PC-3 (cell line): ENCODE data around the gene DPEP1. TPM values are rescaled to one million over a fixed set of nuclear protein-coding genes. Genes with fewer than 3 reads are reported as not detected.
"Not testable (repeated sequence)": the region's sequence is repeated elsewhere in the genome, so short reads cannot be mapped to it uniquely, and the experiment has no call there.

Experiments used
- ATAC-seq: fragments of 200-7000 bp; cut with Tn5 transposase; 2 replicates; pipeline ENCODE4 v1.9.1; 2020; ENCODE audit warnings: mild to moderate bottlenecking, moderate library complexity
- BruUV-seq: library from RNA; stranded (reverse); fragments of 400-500 nt; replicated peaks from 2 replicates; lab custom pipeline; 2021; lab: Mats Ljungman, UMichigan
- CTCF ChIA-PET: fragments of 300-600 bp; sonication (Branson Sonifier 250); formaldehyde crosslinking; loops from one replicate; lab custom pipeline; 2022; ENCODE audit warnings: antibody characterized with exemption; lab: Charles Lee
- POLR2A ChIA-PET: fragments of 300-600 bp; sonication (Branson Sonifier 250); formaldehyde crosslinking; loops from one replicate; lab custom pipeline; 2022; ENCODE audit warnings: antibody characterized with exemption; ENCODE audit not compliant: unreplicated experiment; lab: Charles Lee
- DNase-seq: peaks from one replicate; pipeline ENCODE4 v3.0.0-alpha.2; 2015
- H2AFZ ChIP-seq: fragments of 300-600 bp; sonication (generic); 2 replicates; pipeline ENCODE4 v1.6.0; 2016; ENCODE audit warnings: antibody characterized with exemption, low read length
- H3F3A ChIP-seq: fragments of 300-600 bp; sonication (generic); one replicate; pipeline ENCODE4 v1.6.0; 2017; ENCODE audit warnings: antibody characterized with exemption, low read length, control low read depth, mild to moderate bottlenecking; ENCODE audit not compliant: unreplicated experiment
- H3K27ac ChIP-seq: fragments of 300-600 bp; sonication (generic); 2 replicates; pipeline ENCODE4 v1.5.1; 2016; ENCODE audit warnings: mild to moderate bottlenecking, low read length
- H3K27me3 ChIP-seq: fragments of 300-600 bp; sonication (generic); 2 replicates; pipeline ENCODE4 v1.6.1; 2016; ENCODE audit warnings: low read length, mixed read lengths
- H3K36me3 ChIP-seq: fragments of 300-600 bp; sonication (generic); 2 replicates; pipeline ENCODE4 v1.6.1; 2016; ENCODE audit warnings: low read depth, mixed run types, low read length, mixed read lengths
- H3K4me1 ChIP-seq: fragments of 300-600 bp; sonication (generic); 2 replicates; pipeline ENCODE4 v1.5.1; 2016; ENCODE audit warnings: low read length; ENCODE audit not compliant: insufficient read depth
- H3K4me2 ChIP-seq: fragments of 300-600 bp; sonication (generic); 2 replicates; pipeline ENCODE4 v1.6.0; 2016; ENCODE audit warnings: low read length
- H3K4me3 ChIP-seq: fragments of 300-600 bp; sonication (generic); 2 replicates; pipeline ENCODE4 v1.5.1; 2016; ENCODE audit warnings: mild to moderate bottlenecking, low read length, mixed read lengths
- H3K79me2 ChIP-seq: fragments of 300-600 bp; sonication (generic); 2 replicates; pipeline ENCODE4 v1.6.1; 2017; ENCODE audit warnings: low read length, mixed read lengths
- H3K9ac ChIP-seq: fragments of 300-600 bp; sonication (generic); 2 replicates; pipeline ENCODE4 v1.6.0; 2016; ENCODE audit warnings: mild to moderate bottlenecking, low read length
- H3K9me2 ChIP-seq: fragments of 300-600 bp; sonication (generic); replicated peaks from 2 replicates; pipeline ENCODE4 v1.6.1; 2016; ENCODE audit warnings: mixed run types, low read length, mixed read lengths
- H3K9me3 ChIP-seq: fragments of 300-600 bp; sonication (generic); 2 replicates; pipeline ENCODE4 v1.6.1; 2016; ENCODE audit warnings: low read length, mixed read lengths
- H4K20me1 ChIP-seq: fragments of 300-600 bp; sonication (generic); 2 replicates; pipeline ENCODE4 v1.6.1; 2016; ENCODE audit warnings: low read length, mixed read lengths
- EZH2 ChIP-seq: fragments of 300-600 bp; sonication (generic); IDR thresholded peaks from one replicate; pipeline ENCODE4 v1.6.1; 2017; ENCODE audit warnings: antibody characterized with exemption, mild to moderate bottlenecking, low read length; ENCODE audit not compliant: unreplicated experiment
- EZH2phosphoT487 ChIP-seq: fragments of 300-600 bp; sonication (generic); IDR thresholded peaks from 2 replicates; pipeline ENCODE4 v1.6.1; 2018; ENCODE audit warnings: mild to moderate bottlenecking, antibody characterized with exemption, low read length, borderline replicate concordance
- intact Hi-C: fragments of 100-400 bp; cut with micrococcal nuclease; formaldehyde crosslinking; loops from 2 replicates; pipeline ENCODE4 v1.9.0; 2023
- total RNA-seq: library from RNA; depleted of rRNA; stranded (reverse); fragments of >200 nt; gene quantifications from 2 replicates; pipeline ENCODE4 v1.2.3, GENCODE V29; 2014
- TF ChIP-seq, protein P1 (sequence below): fragments of 300-600 bp; sonication (generic); conservative IDR thresholded peaks from 2 replicates; pipeline ENCODE4 v1.5.1; 2017; ENCODE audit warnings: antibody characterized with exemption, low read depth, mild to moderate bottlenecking, low read length

Gene DPEP1
- total RNA-seq, 1 experiment from 2014 or later = not detected

DNA sequence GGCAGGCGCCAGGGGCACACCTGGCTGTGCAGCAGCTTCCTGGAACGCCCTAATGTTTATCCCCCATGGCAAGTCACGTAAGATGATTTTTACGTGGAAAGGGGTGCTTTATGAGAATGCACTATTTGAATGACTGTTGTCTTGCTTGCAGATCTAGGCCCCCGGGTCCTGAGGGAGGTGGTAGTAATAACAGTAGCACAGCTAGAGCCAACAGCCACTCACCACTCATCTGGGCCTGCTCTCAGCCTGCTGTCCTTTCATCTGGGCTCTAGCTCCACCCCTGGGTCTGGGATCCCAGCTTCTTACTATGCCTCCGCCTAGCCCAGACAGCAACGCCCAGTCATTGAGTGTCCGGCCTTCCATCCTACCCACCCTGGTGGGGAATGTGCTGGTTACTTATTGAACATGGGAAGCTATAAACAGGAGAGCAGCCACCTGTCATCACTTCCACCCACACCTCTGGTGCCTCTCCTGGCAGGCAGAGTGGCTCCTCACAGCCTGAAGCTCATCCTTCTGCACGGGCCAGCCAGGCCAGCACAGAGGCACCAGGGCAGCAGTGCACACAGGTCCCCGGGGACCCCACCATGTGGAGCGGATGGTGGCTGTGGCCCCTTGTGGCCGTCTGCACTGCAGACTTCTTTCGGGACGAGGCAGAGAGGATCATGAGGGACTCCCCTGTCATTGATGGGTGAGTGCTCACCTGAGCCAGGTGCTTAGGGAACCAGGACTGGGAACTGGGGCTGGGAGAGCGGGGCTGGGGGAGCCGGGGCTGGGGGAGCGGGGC is 16.6 kb downstream of the DPEP1 start:
- H3K36me3 ChIP-seq = no peaks in the 10 kb centered on the region
- peaks cover 16% of the 10 kb centered on the region for H3K4me1 ChIP-seq
- H3K4me2 ChIP-seq = no peak overlapping the region
- H3K9ac ChIP-seq = no peak overlapping the region
- H3K79me2 ChIP-seq = no peaks in the 10 kb centered on the region
- no peaks in the 10 kb centered on the region for H3K9me2 ChIP-seq
- peaks cover 3% of the 10 kb centered on the region; the same call in 1 of the 2 replicates for H3K27me3 ChIP-seq
- no peak overlapping the region for H2AFZ ChIP-seq
- no peak for ATAC-seq
- no peak for DNase-seq
- ChIA-PET POLR2A (no interaction called here), CTCF (no interaction called here)
- no TSS peak for BruUV-seq
- intact Hi-C loops = no loop called here
- no peak overlapping the region for H3K27ac ChIP-seq
- no peaks in the 10 kb centered on the region for H4K20me1 ChIP-seq
- H3K9me3 ChIP-seq = no peaks in the 10 kb centered on the region
- H3K4me3 ChIP-seq = no peak overlapping the region
- no peaks in the 10 kb centered on the region for H3F3A ChIP-seq
- no peak for TF ChIP-seq EZH2phosphoT487
- no peak for TF ChIP-seq EZH2
- TF ChIP-seq, protein P1, sequence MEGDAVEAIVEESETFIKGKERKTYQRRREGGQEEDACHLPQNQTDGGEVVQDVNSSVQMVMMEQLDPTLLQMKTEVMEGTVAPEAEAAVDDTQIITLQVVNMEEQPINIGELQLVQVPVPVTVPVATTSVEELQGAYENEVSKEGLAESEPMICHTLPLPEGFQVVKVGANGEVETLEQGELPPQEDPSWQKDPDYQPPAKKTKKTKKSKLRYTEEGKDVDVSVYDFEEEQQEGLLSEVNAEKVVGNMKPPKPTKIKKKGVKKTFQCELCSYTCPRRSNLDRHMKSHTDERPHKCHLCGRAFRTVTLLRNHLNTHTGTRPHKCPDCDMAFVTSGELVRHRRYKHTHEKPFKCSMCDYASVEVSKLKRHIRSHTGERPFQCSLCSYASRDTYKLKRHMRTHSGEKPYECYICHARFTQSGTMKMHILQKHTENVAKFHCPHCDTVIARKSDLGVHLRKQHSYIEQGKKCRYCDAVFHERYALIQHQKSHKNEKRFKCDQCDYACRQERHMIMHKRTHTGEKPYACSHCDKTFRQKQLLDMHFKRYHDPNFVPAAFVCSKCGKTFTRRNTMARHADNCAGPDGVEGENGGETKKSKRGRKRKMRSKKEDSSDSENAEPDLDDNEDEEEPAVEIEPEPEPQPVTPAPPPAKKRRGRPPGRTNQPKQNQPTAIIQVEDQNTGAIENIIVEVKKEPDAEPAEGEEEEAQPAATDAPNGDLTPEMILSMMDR = no peak

DNA sequence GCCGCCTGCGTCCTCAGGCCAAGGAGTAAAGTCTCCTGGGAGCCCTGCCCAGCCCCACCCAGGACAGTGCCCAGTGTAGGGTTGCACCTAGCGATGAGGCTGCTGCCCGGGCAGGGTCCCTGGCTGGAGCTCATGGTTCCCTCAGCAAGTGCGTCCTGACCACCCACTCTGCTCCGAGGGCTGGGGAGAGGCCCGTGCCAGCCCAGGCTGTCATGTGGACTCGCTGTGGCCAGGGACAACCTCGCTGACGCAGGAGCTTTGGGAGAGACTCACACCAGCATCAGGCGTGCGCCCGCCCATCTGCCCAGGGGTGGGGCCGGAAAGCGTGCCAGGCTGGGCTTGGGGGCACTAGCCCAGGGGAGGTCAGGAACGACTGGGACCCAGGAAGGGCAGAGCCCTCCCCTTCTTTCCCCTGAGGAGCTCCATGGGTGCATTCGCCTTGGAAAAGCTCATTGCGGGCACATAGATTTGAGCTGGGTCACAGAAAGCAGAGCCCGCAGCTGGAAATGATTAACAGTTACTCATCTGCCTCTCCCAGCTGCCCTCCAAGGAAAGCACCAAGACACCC is 19.7 kb downstream of the DPEP1 start:
- BruUV-seq = no TSS peak
- Histone ChIP-seq H3K4me2 (peak overlapping the region; percentile 70), H3F3A (no peaks in the 10 kb centered on the region), H2AFZ (peak overlapping the region; percentile 41), H3K36me3 (no peaks in the 10 kb centered on the region), H4K20me1 (no peaks in the 10 kb centered on the region), H3K9me3 (no peaks in the 10 kb centered on the region), H3K79me2 (no peaks in the 10 kb centered on the region), H3K4me3 (peak overlapping the region; percentile 18; the same call in 1 of the 2 replicates), H3K4me1 (peaks cover 16% of the 10 kb centered on the region), H3K9ac (no peak overlapping the region), H3K27ac (peak overlapping the region; percentile 28), H3K9me2 (no peaks in the 10 kb centered on the region), H3K27me3 (peaks cover 3% of the 10 kb centered on the region; the same call in 1 of the 2 replicates)
- DNase-seq (peak; percentile 84), ATAC-seq (peak; percentile 82)
- intact Hi-C loops = no loop called here
- POLR2A ChIA-PET = no interaction called here
- TF ChIP-seq, protein P1 = no peak
- peak; percentile 53; the same call in 1 of the 2 replicates for TF ChIP-seq EZH2phosphoT487
- CTCF ChIA-PET = no interaction called here

DNA sequence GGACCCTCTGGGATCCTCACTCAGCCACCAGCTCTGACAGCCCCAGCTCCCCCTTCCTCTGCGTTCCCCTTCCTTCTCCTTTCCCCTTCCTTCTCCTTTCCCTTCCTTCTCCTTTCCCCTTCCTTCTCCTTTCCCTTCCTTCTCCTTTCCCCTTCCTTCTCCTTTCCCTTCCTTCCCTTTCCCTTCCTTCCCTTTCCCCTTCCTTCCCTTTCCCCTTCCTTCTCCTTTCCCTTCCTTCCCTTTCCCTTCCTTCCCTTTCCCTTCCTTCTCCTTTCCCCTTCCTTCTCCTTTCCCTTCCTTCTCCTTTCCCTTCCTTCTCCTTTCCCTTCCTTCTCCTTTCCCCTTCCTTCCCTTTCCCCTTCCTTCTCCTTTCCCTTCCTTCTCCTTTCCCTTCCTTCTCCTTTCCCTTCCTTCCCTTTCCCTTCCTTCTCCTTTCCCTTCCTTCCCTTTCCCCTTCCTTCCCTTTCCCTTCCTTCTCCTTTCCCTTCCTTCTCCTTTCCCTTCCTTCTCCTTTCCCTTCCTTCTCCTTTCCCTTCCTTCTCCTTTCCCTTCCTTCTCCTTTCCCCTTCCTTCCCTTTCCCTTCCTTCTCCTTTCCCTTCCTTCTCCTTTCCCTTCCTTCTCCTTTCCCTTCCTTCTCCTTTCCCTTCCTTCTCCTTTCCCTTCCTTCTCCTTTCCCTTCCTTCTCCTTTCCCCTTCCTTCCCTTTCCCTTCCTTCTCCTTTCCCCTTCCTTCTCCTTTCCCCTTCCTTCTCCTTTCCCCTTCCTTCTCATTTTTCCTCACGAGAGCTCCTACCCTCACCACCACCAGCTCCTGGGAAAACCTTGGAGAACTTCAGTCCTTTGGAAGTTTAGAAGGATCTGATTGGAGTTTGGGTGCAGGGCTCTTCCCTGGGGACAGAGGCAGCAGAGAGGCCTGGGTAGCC is 21.3 kb downstream of the DPEP1 start:
- H3K9me2 ChIP-seq, H3K27ac ChIP-seq, H3K9ac ChIP-seq, H3K4me2 ChIP-seq, H3F3A ChIP-seq, H3K9me3 ChIP-seq, H3K36me3 ChIP-seq, H4K20me1 ChIP-seq, DNase-seq, H3K4me3 ChIP-seq, BruUV-seq, ATAC-seq, H3K27me3 ChIP-seq, H3K79me2 ChIP-seq, POLR2A ChIA-PET, H2AFZ ChIP-seq, intact Hi-C loops: not testable (repeated sequence)
- peaks cover 16% of the 10 kb centered on the region for H3K4me1 ChIP-seq
- CTCF ChIA-PET = interaction anchor here (0.6 kb wide), 1 partner anchor 37 kb away, joined by 4 read pairs; no protein-coding TSS in a partner anchor
